NCI-H128 (cell line): ENCODE measurements around the gene PLCH1.
A peak's percentile ranks its signal among the peaks of the same experiment; 100 is the strongest.

Experiments used
- DNase-seq: peaks from one replicate; lab custom pipeline; 2025; ENCODE audit not compliant: unreplicated experiment; lab: John Stamatoyannopoulos, UW

PLCH1 gene

GRCh38 chr3:155701882-155702465 is 42.9 kb downstream of the PLCH1 start:
- DNase-seq, result peak; percentile 46

- DNase-seq, result no peak
Measured at GRCh38 chr3:155697542-155697941, 47.3 kb downstream of the PLCH1 start.

GRCh38 chr3:155690921-155691320 is 54.0 kb downstream of the PLCH1 start:
- DNase-seq, result no peak

DNA sequence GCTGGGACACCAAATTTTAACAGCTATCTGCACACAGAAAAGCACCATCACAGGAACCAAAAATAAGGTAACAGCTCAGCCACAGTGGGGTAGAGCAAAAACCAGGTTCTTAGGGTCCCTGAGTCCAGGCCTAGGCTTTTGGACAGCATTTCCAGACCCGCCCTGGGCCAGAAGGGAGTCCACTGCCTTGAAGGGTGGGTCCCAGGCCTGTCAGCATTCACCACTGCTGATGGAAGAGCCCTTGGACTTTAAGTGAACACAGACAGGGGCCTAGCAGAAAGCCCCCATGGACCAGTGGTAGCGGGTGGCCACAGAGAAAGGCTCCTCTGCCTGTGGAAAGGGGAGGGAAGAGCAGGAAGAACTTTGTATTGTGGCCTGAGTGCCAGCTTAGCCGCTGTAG is 56.4 kb downstream of the PLCH1 start:
- no peak for DNase-seq

- DNase-seq, result no peak
Measured at GRCh38 chr3:155683344-155683720, 61.5 kb downstream of the PLCH1 start.

DNA sequence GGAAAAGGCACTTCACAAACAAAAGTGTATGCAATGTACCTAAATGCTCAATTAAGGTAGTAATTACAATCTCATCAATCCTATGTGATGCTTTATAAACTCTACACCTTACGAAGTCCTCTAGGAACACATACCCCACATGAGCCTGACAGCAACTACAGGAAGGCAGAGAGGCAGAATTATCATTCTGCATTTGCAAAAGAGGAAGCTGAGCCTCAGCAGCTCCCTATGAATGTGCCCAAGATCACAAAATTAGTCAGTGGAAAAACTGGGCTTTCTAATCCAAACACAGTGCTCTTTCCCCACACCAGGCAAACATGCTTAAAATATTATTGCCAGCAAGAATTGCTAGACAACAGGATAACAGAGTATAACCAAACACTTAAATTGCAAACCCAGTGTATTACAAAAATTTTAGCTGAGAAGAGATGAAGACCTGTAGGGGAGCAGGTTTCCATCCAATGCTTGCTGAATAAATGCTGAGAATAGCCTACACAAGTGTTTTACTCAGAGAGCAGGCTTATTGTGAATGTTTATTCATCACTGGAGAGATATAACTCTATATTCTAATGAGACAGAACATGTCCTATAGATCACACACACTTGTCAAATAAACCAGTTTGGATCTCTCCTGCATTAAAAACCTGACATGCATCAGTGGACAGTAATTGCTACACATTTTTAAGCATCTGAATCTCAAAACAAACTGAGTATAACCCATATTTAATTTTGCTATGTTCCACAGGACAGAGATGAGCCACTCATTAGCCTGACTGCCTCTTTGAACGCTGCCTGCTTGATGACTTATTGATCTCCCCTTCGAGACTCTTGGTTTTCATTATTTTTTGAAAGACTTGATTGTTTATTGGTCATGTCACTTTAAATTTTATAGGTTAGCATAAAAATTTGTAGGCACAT is 62.2 kb downstream of the PLCH1 start:
- no peak for DNase-seq

DNA sequence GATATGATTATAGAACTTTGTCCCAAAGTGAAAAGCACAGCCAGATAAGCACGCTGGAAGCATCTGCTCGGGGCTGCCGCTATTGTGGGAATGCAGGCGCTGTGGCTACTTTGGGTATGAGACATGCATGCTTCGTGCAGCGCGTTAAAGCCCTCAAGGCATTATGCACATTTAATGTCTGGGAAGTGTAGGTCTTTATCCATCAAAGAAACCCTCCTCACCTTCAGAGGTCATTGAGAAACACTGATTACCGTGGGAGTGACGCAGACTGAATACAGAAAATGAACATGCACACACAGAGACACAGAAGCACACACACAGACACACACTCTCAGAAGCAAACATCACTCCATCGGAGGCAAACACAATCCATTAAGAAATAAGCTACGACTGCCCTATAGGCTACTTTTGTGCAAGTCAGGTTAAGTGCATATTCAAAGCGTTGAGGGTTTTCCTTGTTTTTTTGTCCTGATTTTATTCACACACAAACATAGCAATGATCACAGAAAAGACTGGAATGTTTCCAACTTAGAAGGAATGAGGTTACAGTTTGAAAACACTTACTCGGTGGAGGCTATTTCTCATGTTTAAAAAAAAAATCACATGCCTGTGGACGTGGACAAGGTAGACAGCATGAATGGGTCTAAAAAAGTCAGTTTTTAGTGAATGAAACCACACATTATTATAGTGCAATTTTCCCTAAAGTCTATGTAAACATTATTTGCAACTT is 68.5 kb downstream of the PLCH1 start:
- DNase-seq, result no peak

DNA sequence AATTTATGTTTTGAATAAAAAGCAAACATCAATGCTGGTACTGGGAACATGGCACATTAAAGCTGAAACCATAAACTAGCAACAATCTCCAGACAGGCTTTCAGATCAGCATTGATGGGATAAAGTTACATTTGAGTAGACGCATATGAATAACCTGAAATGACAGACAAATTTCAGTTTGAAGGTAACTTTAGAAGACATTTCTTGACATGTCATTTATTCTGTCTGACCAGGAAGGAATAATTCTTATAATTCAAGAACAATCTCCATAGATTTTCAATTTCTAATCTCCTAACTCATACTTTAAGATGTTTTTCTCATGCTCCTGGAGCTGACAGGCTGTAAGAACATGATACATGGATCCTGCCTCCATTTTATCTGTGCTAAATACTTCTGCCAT is 69.8 kb downstream of the PLCH1 start:
- DNase-seq, result no peak

DNA sequence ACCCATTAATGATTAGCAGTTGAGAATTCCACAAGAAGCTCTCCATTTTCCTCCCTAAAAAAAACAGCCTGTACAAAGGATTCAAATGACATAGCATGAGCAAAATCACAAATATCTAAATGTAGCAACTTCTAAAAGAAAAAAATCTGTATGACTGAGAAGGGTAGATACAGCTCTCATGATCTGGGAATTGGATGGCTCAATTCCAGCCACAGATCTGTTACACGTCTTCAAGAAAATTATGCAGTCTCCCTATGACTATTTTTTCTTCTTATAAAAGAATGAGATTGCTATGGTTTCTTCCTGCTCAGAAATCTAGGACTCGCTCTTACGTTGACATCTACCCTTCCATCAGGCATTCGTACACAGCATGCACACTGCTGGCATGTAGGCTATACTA is 71.5 kb downstream of the PLCH1 start:
- no peak for DNase-seq

GRCh38 chr3:155670335-155670734 is 74.5 kb downstream of the PLCH1 start:
- DNase-seq, result no peak

GRCh38 chr3:155667988-155668387 is 76.9 kb downstream of the PLCH1 start:
- no peak for DNase-seq

DNA sequence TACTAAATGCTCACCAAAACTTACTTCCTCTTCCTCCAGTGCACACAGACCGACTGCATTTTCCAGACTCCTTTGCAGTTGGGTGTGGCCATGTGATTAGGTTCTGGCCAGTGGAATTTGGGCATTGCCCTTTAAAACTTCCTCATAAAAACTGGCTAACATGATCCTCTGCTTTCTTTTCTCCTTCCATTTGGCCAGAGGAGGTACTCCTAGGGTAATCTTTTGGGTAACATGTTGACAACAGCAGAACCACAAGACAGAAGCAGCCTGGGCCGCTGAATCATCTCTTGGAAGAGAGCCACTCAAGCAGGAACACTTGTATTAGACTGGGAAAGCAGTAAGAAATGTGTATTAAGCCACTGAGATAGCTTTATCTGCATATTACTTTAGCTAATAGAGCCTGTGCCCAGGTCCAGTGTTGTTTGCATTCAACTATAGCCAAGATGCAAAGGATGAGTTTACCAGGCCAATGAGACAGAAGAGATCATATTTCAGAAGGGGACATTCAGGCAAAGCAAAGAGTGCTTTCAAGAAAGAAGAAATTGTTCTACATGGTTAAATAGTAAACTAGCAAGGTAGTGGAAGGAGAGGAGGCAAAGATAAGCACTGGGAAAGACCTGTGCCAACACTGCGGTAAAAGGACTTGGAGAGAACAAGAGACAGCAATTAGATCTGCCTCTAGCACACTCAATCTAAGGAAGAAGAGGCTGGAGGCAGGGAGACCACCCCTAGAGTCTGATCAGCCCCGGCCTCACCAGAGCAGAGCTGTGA is 79.8 kb downstream of the PLCH1 start:
- no peak for DNase-seq

- DNase-seq, result no peak
Measured at GRCh38 chr3:155663467-155664212, 81.2 kb downstream of the PLCH1 start.

- DNase-seq, result no peak
Measured at GRCh38 chr3:155661760-155662159, 83.1 kb downstream of the PLCH1 start.

- no peak for DNase-seq
Measured at GRCh38 chr3:155661042-155661441, 83.8 kb downstream of the PLCH1 start.

DNA sequence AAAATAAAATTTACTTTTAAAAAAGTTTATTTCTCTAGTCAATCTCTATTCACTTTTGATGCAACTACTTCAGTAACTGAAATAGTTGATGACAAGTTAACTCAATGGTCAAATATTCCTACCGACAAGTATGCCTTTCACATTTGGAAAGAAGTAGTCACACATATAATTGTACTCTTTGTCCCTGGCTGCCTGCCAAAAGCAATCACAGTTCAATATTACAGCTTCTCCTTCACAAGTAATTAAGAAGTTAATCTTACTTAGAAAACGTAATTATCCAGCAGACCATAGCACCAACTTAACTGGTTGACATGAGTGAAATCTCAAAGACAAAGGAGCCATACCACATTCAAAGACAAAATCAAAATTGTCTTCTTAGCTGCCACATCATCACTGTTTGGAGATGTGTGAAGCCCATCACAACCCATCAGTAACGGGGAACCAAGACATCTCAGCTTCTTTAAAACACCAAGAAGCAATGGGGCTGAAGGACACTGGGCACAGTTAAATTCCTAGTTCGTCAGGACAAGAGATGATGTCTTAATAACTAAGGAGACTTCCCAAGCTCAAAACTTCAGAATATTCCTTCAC is 86.1 kb downstream of the PLCH1 start:
- no peak for DNase-seq

DNA sequence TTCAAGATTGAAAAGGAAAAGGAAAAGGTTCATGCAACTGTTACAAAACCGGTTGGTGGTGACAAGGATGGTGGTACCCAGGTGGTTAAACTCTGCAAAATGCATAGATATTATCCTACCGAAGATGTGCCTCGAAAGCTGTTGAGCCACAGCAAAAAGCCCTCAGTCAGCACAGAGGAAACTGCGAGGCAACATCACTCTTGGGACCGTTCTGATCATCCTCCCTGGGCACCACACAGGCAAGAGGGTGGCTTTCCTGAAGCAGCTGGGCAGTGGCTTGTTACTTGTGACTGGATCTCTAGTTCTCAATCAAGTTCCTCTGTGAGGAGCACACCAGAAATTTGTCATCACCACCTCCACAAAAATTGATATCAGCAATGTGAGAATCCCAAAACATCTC is 86.9 kb downstream of the PLCH1 start:
- DNase-seq, result no peak

- DNase-seq, result no peak
Measured at GRCh38 chr3:155657161-155657560, 87.7 kb downstream of the PLCH1 start.

- no peak for DNase-seq
Measured at GRCh38 chr3:155656466-155656865, 88.4 kb downstream of the PLCH1 start.
